Fibroblast of the conjunctiva (primary cell): ENCODE measurements around the gene METAP2.
"Not testable (repeated sequence)": the region's sequence is repeated elsewhere in the genome, so short reads cannot be mapped to it uniquely, and the experiment has no call there.

Experiments
- DNase-seq: peaks from one replicate; pipeline ENCODE4 v3.0.0-alpha.2; 2010; ENCODE audit warnings: low read depth

Gene METAP2

DNA sequence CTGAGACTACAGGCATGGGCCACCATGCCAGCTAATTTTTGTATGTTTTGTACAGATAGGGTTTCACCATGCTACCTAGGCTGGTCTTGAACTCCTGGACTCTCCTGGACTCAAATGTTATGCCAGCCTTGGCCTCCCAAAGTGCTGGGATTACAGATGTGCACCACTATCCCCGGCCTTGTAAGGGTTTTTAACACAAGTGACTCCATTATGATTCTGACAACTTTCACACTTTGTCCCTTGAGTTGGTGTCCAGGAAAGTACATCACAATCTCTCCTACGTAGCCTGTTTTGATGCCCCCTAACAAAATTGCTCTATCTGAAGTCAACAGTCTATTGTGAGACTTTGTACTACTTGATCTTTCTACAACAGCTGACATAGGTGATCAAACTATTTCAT, 11.4 kb upstream of the METAP2 start:
- DNase-seq = no peak

DNA sequence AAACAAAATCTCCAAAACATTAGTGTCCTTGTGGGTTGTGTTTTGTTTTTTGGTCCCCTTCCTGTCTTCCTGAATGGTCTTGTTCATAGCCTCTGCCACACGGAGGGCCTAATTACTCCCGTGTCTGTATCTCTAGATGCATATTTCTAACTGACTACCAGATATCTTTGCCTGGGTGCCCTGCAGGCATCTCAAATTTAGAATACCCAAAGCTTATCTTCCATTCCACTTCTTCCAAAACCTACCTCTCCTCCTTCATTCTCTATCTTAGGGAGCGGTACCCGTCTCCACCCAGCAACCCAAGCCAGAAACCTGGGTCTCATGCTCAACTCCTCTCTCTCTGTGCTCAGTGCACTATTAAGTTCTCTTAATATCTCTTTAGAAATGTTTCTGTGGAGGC, 10.9 kb upstream of the METAP2 start:
- no peak for DNase-seq

DNA sequence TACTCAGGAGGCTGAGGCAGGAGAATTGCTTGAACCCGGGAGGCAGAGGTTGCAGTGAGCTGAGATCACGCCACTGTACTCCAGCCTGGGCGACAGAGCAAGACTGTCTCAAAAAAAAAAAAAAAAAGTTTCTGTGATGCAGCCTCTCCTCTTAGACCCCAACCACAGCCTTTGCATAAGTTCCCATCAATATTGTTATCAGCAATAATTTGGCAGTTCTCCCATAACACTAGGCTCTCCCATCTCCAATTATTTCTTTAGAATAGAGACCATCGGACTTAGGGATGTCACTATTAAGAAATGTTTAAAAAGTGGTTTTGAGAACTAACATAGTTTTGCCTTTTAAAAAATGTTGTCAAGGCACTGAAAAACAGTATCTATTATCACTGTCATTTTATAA, 10.2 kb upstream of the METAP2 start:
- DNase-seq = not testable (repeated sequence)

DNA sequence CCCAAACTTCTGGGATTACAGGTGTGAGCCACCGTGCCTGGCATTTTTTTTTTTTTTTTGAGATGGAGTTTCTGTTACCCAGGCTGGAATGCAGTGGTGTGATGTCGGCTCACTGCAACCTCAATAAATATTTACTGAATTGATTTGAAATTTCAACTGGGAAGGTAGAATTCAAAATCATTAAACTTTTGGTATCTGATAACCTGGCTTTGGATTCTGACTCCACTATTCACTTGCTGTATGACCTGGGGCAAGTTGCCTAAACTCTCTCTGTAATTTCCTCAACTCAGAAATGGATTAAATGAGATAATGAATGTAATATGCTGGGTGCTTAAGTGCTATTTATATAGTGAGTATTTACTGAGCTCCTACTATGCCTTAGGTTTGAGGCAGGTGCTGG, 8.7 kb upstream of the METAP2 start:
- no peak for DNase-seq

DNA sequence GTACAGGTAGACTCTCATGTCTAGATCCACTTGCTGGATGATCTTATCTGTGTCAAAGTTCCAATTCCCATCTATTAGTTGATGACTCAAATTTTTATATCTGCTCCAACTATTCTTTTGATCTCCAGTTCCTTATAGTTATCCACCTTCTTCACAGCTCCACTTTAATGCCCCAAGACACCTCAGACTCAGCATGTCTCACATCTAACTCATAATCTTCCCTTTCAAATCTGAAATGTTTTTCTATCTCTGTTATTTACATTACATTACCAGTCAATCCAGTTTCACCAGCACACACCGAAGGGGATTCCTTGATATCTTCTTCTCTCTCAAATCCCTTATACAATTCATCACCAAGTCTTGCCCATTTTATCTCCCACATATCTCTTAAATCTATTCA, 3.7 kb upstream of the METAP2 start:
- no peak for DNase-seq

DNA sequence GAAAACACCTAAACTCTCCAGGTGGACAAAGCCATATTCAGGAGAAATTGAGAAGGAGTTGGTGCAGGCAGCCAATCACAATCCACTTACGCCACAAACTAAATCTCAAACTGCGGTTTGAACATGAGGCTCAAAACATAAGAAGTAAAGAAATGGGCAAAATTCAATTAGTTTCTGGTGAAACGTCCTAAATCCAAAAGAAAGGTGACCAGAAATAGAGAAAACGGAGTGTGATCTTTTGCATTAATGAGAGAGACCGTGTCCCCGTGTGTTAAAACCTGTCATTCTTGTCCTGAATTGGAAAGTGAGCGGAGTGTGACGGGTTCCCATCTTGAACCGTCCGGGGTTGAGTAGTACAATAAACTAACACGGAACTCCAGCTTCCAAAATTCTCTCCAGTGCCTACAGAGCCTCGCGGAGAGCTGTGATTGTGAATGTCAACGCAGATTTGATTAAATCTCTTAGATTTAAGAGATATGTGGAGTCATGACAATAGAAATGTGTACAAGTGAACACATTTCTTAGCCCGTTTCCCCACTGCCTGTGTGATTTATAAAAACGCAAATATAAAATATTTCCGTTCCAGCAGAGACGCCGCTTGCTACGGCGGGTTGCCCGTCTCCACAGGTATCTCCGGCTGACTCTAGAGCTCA, 595 bp upstream of the METAP2 start:
- DNase-seq = peak; percentile 17

DNA sequence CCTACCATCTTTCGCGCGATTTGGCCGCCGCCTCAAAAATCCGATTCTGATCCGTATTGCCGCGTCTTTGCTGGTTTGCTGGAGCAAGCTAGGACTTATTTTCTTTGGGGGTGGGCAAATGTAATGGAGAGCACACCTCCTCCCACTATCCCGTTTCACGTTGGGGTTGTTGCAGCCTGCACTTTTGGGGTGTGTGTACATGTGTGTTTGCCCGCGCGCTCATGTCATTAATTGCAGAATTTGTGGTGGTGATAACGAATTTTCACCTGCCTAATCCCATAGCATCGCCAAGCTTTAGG, 657 bp downstream of the METAP2 start:
- no peak for DNase-seq

DNA sequence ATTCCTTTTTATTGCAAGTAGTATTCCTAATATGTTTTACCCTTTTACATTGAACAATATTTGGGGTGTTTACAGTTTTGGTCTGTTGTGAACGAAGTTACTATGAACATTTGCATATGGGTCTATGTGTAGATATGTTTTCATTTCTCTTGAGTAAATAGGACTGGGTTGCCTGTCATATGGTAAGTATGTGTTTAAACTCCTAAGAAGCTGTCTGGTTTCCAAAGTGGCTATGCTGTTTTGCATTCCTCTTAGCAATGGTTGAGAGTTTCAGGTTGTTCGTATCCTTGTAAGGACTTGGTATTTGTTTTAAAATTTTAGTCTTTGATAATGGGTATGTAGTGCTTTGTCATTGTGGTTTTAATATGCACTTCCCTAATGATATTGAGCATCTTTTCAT, 6.3 kb downstream of the METAP2 start:
- DNase-seq = no peak

DNA sequence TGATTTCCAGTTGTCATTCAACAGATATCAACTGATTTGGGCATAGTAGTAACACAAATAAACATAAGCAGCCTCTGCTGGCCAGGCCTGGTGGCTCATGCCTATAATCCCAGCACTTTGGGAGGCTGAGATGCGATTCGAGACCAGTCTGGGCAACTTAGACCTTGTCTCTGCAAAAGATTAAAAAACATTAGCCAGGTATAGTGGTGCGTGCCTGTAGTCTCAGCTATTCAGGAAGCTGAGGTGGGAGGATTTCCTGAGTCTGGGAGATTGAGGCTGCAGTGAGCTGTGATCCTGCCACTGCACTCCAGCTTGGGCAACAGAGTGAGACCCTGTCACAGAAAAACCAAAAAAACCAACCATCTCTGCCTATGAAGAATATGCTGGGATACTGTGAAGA, 7.1 kb downstream of the METAP2 start:
- DNase-seq = no peak

DNA sequence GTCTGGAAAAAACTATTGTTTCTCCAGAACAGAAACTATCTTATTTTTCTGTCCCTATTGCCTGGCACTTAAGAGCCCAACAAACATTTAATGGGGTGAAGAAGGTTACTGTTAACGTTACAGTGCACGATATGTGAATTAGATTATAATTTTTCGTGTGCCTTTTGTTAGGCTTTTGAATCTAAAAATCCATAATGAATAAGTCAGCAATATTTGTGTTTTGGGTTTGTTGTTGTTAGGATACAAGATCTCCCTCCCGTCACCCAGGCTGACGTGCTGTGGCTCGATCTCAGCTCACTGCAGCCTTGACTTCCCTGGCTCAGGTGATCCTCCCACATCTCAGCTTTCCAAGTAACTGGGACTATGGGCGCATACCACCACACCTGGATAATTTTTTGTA, 7.9 kb downstream of the METAP2 start:
- no peak for DNase-seq

DNA sequence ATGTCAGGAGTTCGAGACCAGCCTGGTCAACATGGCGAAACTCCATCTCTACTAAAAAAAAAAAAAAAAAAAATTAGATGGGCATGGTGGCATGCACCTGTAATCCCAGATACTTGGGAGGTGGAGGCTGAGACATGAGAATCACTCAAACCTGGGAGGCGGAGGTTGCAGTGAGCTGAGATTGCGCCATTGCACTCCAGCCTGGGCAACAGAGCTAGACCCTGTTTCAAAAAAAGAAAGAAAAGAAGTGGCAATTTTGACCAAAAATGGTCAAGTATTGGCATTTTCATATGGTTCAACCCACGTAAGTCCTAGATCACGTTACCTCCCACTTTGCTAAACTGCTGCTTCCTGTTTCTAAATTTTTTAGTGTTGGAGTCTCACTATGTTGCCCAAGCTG, 8.6 kb downstream of the METAP2 start:
- DNase-seq = not testable (repeated sequence)

DNA sequence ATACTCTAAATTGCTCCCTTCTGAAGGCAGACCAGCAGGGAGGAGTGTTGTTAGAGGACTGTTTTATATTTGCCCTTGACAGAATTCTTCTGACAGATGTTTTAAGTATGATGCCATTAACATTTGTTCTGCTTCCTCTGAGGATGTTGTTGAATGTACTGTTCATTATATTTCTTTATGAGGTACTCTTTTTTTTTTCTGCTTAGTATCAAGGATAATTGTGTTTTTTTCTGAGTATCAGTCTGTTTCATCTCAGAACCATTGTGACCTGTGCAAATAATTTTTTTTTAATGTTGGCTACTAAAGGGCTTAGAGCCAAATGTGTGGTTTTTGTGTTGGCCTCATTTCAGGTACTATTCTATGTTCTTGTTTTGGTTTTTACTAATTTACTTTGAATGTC, 10.6 kb downstream of the METAP2 start:
- DNase-seq = no peak

DNA sequence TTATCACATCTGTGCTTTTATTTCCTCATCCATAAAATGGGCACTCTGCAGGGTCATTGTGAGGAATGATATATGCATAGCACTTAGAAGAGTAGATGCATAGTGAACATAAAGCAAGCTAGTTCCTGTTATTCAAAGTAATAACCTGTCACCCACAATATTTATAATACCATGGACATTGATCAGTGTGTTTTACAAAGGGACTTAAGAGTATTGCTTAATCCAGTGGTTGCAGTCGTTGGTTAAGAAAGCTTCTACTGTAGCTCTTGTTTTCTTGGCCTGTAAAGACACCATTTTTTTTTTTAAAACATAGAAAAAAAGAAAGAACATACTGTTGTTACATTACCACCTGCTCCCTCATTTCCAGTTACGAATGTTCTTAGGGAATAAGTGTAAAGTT, 13.1 kb downstream of the METAP2 start:
- DNase-seq = no peak

DNA sequence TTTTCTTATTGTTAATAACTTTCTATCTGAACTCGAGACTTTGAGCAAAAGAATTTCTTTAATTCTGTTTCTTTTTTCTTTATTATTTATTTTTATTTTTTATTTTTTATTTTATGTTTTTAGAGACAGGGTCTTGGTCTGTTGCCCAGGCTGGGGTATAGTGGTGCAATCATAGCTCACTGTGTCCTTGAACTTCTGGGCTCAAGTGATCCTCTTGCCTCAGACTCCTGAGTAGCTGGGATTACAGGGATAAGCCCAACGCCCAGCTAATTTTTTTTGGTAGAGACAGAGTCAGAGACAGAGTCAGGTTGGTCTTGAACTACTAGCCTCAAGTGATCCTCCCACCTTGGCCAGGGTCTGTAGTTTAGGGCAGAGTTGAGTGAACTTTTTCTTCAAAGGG, 18.5 kb downstream of the METAP2 start:
- no peak for DNase-seq

DNA sequence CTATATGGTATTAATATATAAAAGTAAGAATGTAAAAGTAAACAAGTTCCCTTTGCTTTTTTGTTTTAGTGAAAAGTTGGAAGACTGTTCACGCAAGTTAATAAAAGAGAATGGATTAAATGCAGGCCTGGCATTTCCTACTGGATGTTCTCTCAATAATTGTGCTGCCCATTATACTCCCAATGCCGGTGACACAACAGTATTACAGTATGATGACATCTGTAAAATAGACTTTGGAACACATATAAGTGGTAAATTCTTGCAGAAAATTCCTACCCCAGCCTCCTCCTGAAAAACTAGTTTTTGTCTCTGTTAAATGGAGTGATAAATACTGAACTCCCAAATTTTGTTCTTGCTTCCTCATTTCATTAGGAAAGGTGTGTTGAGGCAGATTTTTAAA, 20.9 kb downstream of the METAP2 start:
- DNase-seq = no peak

DNA sequence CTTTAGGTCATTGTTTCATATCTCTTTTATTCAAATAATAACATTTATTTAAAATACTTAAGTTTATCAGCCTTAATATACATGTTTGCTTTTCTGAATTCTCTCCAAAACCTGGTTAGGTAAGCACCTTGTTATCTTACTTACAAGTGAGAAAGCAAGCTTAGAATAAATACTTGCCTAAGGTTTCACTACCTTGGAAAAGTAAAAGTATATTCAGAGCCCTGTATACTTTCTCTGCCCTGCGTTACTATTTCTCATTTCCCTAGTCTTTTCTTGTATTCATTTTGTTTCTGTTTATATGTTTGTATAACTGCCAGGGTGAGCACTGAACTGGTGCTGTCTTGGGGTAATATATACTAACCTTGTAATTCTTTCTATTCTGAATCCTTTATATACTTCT, 21.5 kb downstream of the METAP2 start:
- DNase-seq = no peak

DNA sequence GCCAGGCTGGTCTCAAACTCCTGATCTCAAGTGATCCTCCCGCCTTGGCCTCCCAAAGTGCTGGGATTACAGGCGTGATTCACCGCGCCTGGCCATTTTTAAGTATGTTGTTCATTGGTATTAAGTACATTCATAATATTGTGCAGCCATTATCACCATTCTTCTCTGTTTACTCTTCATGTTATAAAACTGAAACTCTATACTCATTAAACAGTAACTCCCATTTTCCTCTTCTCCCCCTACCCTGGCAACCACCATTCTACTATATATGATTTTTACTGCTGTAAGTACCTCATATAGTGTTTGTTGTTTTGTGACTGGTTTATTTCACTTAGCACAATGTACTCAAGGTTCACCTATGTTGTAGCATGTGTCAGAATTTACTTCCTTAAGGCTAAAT, 23.1 kb downstream of the METAP2 start:
- no peak for DNase-seq

DNA sequence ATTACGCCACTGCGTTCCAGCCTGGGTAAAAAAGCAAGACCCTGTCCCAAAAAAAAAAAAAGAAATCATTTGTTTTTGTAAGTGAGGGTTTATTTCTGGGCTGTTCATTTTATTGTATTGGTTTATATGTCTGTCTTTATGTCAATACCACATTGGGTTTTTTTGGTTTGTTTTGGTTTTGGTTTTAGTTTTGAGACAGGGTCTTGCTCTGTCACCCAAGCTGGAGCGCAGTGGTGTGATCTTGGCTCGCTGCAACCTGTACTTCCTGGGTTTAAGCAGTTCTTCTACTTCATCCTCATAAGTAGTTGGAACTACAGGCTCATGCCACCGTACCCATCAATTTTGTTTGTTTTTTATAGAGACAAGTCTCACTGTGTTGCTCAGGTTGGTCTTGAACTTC, 25.0 kb downstream of the METAP2 start:
- DNase-seq = no peak

DNA sequence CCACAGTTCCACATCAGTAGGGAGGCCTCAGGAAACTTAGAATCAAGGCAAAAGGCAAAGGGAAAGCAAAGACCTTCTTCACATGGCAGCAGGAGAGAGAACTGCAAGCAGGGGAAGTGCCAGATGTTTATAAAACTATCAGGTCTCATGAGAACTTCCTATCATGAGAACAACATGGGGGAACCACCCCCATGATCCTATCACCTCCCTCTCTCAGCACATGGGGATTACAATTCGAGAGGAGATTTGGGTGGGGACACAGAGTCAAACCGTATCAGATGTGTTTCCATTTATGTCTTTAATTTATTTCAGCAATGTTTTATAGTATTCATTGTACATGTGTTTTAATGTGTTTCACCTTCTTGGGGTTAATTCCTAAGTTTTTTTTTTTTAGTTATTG, 25.8 kb downstream of the METAP2 start:
- DNase-seq = no peak

DNA sequence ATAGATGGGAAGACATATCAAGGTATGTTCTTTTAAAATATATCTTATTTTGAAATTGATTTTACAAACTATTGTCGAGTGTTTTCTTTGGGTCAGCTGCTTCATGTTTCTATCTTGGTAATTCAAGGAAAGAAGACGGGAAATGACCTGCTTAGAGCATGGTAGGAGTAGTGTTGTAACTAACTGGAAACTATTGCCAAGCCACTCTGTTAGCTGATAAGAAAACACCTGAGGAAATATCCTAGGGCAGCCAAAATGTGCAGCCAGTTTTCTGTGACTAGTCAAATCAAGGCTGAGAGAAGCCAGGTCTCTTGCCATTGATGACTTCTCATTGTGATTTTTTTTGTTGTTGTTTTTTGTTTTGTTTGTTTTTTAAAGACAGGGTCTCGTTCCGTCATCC, 30.2 kb downstream of the METAP2 start:
- DNase-seq = no peak

DNA sequence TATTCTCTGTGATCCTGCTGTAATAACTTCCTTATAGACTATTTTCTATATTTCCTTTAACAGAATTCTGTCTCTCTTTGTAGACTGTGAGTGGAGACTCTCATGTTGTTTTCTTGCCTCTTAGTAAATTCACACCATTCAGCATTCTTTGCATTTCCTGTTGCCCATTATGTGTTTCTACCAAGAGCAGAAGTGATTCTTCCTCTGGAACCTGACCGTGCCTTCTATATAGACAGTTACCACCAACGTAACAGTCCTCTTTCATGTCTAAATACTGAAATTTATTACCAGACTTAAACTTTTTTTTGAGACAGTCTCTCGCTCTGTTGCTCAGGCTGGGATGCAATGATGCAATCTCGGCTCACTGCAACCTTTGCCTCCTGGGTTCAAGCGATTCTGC, 31.1 kb downstream of the METAP2 start:
- no peak for DNase-seq

DNA sequence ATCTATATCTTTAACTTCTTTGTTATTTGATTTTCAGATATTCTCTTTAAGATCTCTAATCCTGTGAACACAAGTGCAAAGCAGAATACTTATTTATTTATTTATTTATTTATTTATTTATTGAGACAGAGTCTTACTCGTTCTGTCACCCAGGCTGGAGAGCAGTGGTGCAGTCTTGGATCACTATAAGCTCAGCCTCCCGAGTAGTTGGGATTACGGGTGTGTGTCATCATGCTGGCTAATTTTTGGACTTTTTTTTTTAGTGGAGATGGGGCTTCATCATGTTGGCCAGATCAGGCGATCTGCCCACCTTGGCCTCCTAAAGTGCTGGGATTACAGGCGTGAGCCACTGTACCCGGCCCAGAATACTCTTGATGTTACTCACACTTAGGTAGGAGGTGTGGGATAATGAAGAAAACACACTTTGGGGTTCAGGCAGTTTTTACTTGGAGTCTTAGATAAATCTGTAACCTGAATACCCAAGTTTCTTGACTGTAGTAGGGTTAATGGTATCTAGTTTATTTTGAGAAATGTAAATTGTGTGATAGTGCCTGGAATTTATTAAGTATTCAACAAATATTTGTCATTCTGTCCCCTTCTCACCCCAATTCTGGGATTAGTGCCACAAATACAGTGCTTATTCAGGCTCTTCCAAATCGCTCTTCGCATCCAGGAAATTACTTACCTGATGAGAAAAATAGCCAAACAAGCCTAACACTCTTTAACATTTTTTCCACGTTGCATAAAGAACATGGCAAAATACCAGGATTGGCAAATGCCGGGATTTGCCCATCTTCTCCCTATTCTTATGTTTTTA, 33.0 kb downstream of the METAP2 start:
- peak; percentile 36 for DNase-seq

DNA sequence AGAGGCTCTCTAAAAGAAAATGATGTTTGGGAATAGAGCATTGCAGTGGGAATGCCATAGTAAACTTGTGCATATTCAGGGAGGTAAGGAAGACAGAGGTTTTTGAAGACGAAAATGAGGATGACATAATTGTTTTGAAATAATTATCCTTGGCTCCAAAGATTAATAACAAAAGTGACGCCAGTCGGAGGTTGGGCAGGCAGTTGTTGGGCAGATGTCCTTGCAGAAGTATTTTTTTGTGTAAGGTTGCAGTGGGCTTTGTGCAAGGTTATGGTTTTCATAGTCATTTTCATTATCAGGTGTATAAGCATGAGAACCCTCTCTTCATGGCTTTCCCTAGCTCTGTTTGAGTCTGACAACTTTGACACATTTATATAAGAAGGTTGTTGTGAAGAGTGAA, 35.3 kb downstream of the METAP2 start:
- no peak for DNase-seq

DNA sequence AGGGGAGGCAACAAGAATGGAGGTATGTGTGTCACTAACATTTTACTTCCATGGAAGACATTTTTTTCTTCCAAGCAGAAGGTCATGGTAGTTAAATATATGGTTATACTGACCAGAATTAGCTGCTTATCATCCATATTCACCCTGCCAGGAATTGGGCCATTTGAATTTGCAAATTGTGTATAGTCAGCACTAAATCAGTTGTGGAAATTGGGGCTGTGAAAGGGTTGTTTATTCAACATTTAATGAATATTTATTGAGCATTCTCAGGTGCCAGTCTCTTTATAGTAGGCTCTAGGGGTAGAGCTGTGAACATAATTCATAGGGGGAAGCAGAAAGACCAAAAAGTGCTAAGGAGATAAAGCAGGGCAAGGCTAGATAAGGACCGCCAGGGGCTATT, 38.0 kb downstream of the METAP2 start:
- no peak for DNase-seq
